HG02973 (cell line): ENCODE results near the gene GMIP.
"Not testable (repeated sequence)": the region's sequence is repeated elsewhere in the genome, so short reads cannot be mapped to it uniquely, and the experiment has no call there.

ENCODE experiments used
- ATAC-seq: cut with Tn5 transposase; IDR thresholded peaks from one replicate; pipeline ENCODE4 v1.9.1; 2021; ENCODE audit warnings: moderate library complexity; ENCODE audit not compliant: unreplicated experiment

Gene GMIP, protein sequence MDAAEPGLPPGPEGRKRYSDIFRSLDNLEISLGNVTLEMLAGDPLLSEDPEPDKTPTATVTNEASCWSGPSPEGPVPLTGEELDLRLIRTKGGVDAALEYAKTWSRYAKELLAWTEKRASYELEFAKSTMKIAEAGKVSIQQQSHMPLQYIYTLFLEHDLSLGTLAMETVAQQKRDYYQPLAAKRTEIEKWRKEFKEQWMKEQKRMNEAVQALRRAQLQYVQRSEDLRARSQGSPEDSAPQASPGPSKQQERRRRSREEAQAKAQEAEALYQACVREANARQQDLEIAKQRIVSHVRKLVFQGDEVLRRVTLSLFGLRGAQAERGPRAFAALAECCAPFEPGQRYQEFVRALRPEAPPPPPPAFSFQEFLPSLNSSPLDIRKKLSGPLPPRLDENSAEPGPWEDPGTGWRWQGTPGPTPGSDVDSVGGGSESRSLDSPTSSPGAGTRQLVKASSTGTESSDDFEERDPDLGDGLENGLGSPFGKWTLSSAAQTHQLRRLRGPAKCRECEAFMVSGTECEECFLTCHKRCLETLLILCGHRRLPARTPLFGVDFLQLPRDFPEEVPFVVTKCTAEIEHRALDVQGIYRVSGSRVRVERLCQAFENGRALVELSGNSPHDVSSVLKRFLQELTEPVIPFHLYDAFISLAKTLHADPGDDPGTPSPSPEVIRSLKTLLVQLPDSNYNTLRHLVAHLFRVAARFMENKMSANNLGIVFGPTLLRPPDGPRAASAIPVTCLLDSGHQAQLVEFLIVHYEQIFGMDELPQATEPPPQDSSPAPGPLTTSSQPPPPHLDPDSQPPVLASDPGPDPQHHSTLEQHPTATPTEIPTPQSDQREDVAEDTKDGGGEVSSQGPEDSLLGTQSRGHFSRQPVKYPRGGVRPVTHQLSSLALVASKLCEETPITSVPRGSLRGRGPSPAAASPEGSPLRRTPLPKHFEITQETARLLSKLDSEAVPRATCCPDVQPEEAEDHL

GRCh38 chr19:19643158-19644053, at the start of gene GMIP:
Gene GMIP, minus strand, starts transcription at chr19:19643657. Its CDS starts 128 bp downstream, at chr19:19643529.
- peak; percentile 69 for ATAC-seq

DNA sequence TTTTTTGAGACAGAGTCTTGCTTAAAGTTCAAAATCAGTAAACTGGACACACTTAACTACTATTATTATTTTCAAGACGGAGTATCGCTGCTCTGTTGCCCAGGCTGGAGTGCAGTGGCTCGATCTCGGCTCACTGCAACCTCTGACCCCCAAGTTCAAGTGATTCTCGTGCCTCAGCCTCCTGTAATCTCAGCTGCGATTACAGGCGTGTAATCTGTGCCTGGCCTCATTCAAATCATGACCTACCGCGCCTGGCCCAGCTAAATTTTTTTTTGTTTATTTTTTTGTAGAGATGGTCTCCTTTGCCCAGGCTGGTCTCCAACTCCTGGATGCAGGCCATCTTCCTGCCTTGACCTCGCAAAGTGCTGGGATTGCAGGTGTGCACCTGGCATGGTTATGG, 48.2 kb upstream of the GMIP start:
- no peak for ATAC-seq

DNA sequence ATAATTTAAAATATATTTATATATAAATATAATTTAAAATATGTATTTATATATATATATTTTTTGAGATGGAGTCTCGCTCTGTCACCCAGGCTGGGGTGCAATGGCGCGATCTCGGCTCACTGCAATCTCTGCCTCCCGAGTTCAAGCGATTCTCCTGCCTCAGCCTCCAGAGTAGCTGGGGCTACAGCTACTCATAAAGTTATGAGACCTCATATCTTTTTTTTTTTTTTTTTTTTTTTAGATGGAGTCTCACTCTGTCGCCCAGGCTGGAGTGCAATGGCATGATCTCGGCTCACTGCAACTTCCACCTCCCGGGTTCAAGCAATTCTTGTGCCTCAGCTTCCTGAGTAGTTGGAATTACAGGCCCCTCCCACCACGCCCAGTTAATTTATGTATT, 45.6 kb upstream of the GMIP start:
- ATAC-seq = not testable (repeated sequence)

DNA sequence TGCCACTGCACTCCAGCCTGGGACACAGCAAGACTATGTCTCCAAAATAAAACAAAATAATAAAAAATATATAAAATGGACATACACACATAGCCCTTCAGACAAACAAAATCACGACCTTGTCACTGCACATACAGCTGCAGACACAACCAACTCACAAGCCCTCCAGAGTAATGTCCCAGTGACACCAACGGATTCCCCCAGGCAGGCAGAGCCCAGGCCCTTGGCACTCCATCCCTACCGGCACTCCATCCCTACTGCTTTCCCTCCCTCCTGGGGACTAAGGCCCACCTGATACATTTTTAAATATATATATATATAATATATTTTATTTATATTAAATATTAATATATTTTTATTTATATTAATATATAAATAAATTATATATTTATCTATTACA, 43.6 kb upstream of the GMIP start:
- no peak for ATAC-seq

- ATAC-seq = no peak
Observed at GRCh38 chr19:19686580-19686979, 43.1 kb upstream of the GMIP start.

DNA sequence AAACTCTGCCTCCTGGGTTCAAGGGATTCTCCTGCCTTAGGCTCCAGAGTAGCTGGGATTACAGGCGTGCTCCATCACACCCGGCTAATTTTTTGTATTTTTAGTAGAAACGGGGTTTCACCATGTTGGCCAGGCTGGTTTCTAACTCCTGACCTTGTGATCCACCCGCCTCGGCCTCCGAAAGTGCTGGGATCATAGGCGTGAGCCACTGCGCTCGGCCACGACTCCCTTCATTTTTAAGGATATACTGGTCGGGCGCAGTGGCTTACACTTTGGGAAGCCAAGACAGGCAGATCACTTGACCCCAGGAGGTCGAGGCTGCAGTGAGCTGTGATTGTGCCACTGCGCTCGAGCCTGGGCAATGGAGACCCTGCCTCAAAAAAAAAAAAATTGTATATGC, 42.7 kb upstream of the GMIP start:
- ATAC-seq = not testable (repeated sequence)

DNA sequence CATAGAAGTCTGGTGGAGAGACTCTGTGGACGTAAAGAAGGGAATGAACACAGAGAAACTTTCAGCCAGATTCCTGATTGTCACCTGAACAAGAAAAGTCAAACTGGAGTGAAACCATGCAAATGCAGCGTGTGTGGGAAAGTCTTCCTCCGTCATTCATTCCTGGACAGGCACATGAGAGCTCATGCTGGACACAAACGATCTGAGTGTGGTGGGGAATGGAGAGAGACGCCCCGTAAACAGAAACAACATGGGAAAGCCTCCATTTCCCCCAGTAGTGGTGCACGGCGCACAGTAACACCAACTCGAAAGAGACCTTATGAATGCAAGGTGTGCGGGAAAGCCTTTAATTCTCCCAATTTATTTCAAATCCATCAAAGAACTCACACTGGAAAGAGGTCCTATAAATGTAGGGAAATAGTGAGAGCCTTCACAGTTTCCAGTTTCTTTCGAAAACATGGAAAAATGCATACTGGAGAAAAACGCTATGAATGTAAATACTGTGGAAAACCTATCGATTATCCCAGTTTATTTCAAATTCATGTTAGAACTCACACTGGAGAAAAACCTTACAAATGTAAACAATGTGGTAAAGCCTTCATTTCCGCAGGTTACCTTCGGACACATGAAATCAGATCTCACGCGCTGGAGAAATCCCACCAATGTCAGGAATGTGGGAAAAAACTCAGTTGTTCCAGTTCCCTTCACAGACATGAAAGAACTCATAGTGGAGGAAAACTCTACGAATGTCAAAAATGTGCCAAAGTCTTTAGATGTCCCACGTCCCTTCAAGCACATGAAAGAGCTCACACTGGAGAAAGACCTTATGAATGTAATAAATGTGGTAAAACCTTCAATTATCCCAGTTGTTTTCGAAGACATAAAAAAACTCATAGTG, 36.0 kb upstream of the GMIP start:
- no peak for ATAC-seq

- no peak for ATAC-seq
Observed at GRCh38 chr19:19677579-19677978, 34.1 kb upstream of the GMIP start.

DNA sequence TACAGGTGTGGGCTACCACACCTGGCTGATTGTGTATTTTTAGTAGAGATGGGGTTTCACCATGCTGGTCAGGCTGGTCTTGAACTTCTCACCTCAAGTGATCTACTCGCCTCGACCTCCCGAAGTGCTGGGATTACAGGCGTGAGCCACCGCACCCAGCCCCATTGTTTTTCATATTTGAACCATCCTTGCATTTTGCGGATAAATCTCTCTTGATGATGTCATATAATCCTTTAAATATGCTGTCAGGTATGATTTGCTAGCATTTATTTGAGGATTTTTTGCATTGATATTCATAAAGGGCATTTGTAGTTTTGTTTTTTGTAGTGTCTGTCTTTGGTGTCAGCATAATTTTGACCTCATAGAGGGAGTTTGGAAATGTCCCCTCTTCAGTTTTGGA, 30.9 kb upstream of the GMIP start:
- no peak for ATAC-seq

DNA sequence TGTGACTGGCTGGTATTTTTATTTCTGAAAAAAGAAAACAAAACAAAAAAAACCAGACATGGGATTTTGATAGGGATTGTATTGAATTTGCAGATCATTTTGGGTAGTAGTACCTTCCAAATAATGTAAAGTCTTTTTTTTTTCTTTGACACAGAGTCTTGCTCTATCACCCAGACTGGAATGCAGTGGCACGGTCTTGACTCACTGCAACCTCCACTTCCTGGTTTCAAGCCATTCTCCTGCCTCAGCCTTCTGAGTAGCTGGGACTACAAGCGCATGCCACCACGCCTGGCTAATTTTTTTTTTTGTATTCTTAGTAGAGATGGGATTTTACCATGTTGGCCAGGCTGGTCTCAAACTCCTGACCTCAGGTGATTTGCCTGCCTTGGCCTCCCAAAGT, 29.4 kb upstream of the GMIP start:
- ATAC-seq = no peak

DNA sequence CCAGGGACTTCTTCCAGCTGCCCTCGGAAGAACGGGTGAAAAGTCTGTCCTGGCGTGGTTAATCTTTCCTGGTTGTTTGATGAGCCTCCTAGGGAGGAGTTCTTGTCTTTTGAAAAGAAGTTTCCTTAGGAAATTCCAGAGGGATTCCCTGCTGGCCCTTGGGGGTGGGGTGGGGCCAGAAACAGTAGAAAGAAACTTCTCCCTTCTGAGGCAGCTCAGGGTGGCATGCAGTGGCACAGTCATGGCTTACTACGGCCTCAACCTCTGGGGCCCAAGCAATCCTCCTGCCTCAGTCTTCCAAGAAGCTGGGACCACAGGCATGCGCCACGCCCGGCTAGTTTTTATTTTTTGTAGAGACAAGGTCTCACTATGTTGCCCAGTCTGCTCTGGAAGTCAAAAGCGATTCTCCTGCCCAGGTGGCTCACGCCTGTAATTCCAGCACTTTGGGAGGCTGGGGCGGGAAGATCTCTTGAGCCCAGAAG, 26.7 kb upstream of the GMIP start:
- ATAC-seq = no peak

DNA sequence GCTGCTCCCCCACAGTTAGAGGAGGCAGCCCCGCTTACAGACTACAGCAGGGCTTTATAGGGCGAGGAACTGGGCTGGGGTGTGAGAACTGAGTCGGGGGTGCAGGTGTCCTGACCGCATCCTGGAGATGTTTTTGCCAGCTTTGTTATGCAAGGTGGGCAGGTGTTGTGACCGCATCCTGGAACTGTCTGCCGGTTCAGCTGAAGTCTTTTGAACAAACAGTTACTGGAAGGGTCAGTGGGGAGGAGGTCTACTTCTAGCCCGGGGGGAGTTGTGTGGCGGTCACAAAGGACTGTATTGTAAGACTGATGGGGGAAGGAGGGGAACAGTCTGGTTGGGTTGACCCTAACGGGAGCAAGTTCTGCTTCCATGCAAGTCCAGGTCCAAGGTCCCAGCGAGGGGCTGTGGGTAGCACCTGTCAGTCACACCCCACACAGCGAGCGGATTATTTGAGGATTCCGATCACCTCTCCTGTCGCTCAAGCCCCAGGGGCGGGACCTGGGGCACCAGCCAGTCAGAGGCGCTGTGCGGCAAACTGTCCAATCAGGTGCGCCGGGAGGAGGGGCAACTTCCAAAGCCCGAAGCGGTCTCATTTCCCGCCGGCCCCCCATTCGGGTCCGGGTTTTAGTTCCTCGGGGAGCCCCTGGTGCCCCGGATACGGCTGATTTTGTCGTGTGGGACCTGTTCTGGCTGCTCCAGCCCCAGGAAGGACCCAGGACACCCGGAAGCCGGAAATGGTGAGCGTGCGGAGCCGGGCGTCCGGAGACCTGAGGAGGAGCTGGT, 25.0 kb upstream of the GMIP start, which contains the start of gene ZNF101:
Gene ZNF101, plus strand, starts transcription at position 610 of the 783 bp plus-strand sequence. Its CDS starts 125 bp downstream, at position 735.
- ATAC-seq = peak; percentile 71

- ATAC-seq = not testable (repeated sequence)
Observed at GRCh38 chr19:19665420-19665948, 22.0 kb upstream of the GMIP start.

- peak; percentile 59 for ATAC-seq
Observed at GRCh38 chr19:19663256-19664120, 20.0 kb upstream of the GMIP start, which contains the start of gene ATP13A1. Gene ATP13A1, minus strand, starts transcription at chr19:19663676. Its CDS starts 10 bp downstream, at chr19:19663666.

DNA sequence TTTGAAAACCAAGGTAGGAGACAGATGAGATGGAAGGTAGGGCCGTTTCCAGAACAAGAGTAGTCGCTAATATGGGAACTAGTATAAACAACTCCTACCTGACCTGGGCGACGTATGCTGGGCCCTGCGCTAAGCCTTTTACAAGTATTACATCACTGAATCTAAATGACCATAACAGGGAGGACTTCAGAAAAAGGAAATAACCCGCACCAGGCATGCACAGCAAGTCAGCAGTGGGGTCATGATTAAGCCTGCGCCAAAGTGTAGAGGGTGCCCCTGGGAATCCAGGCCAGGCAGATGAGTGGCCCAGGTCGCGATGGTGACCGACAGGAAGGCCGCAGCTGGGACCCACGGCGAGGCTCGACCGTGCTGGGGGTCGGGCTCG, 19.4 kb upstream of the GMIP start:
- ATAC-seq = peak; percentile 4

- no peak for ATAC-seq
Observed at GRCh38 chr19:19662344-19662743, 18.9 kb upstream of the GMIP start.

GRCh38 chr19:19661675-19662251, 18.3 kb upstream of the GMIP start:
- peak; percentile 30 for ATAC-seq
